SK-N-SH treated with all-trans-retinoic acid at 6 μM for 48 hours (cell line): ENCODE results near the gene RGS6.

Experiments used
- ARNTL ChIP-seq: fragments of 450-650 bp; formaldehyde crosslinking; IDR thresholded peaks from 2 replicates; pipeline ENCODE4 v1.5.0; 2020; ENCODE audit warnings: low read depth, mild to moderate bottlenecking, moderate library complexity, borderline replicate concordance
- BACH2 ChIP-seq: fragments of 250-450 bp; sonication (Bioruptor Pico); IDR thresholded peaks from 2 replicates; pipeline ENCODE4 v1.9.0; 2021; ENCODE audit warnings: mild to moderate bottlenecking, borderline replicate concordance
- CSDC2 ChIP-seq: fragments of 250-450 bp; sonication (Bioruptor Pico); IDR thresholded peaks from 2 replicates; pipeline ENCODE4 v1.5.0; 2020; ENCODE audit warnings: mild to moderate bottlenecking, moderate library complexity
- ESRRG ChIP-seq: fragments of 250-450 bp; sonication (Bioruptor Pico); IDR thresholded peaks from 2 replicates; pipeline ENCODE4 v1.6.1; 2021; ENCODE audit warnings: mild to moderate bottlenecking
- PPARA ChIP-seq: fragments of 250-450 bp; sonication (Bioruptor Pico); IDR thresholded peaks from 2 replicates; pipeline ENCODE4 v1.5.0; 2020; ENCODE audit warnings: mild to moderate bottlenecking, borderline replicate concordance
- RARB ChIP-seq: fragments of 250-450 bp; sonication (Bioruptor Pico); IDR thresholded peaks from 2 replicates; pipeline ENCODE4 v1.8.0; 2021; ENCODE audit warnings: mild to moderate bottlenecking, moderate library complexity
- TCF4 ChIP-seq: fragments of 250-450 bp; sonication (Bioruptor Pico); IDR thresholded peaks from 2 replicates; pipeline ENCODE4 v1.8.0; 2021; ENCODE audit warnings: mild to moderate bottlenecking, moderate library complexity, borderline replicate concordance
- ZNF70 ChIP-seq: fragments of 450-650 bp; formaldehyde crosslinking; IDR thresholded peaks from 2 replicates; pipeline ENCODE4 v1.5.0; 2020; ENCODE audit warnings: mild to moderate bottlenecking, moderate library complexity
- ZNF8 ChIP-seq: fragments of 450-650 bp; formaldehyde crosslinking; IDR thresholded peaks from 2 replicates; pipeline ENCODE4 v1.5.0; 2020; ENCODE audit warnings: mild to moderate bottlenecking, moderate library complexity
- TF ChIP-seq, protein P1 (sequence below): fragments of 250-450 bp; sonication (Bioruptor Pico); IDR thresholded peaks from 2 replicates; pipeline ENCODE4 v1.8.0; 2021; ENCODE audit warnings: low read depth, mild to moderate bottlenecking, moderate library complexity, borderline replicate concordance

DNA sequence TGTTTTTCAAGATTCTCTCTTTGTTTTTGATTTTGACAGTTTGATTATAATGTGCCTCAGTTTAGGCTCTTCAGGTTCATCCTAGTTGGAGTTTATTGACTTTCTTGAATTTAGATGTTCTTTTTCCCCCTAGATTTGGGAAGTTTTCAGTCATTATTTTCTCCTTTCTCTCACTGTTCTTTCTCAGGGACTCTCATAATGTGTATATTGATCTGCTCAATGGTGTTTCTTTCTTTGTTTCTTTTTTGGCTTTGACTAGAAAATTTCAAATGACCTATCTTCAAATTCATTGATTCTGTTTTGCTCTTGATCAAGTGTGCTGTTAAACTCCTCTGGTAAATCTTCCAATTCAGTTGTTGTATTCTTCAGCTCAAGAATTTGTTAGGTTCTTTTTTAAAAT is 108.3 kb downstream of the RGS6 start:
- TF ChIP-seq CSDC2 (CRISPR knock-in tag) (no peak), RARB (CRISPR knock-in tag) (no peak), TCF4 (no peak), ARNTL (CRISPR knock-in tag) (no peak), ESRRG (no peak), ZNF70 (no peak), BACH2 (no peak), PPARA (CRISPR knock-in tag) (no peak), ZNF8 (CRISPR knock-in tag) (no peak)
- TF ChIP-seq, protein P1, sequence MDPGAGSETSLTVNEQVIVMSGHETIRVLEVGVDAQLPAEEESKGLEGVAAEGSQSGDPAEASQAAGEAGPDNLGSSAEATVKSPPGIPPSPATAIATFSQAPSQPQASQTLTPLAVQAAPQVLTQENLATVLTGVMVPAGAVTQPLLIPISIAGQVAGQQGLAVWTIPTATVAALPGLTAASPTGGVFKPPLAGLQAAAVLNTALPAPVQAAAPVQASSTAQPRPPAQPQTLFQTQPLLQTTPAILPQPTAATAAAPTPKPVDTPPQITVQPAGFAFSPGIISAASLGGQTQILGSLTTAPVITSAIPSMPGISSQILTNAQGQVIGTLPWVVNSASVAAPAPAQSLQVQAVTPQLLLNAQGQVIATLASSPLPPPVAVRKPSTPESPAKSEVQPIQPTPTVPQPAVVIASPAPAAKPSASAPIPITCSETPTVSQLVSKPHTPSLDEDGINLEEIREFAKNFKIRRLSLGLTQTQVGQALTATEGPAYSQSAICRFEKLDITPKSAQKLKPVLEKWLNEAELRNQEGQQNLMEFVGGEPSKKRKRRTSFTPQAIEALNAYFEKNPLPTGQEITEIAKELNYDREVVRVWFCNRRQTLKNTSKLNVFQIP (CRISPR knock-in tag), result no peak
